Myocyte (in vitro differentiated cells): ENCODE measurements around the gene ZNF92. TPM values are rescaled to one million over a fixed set of nuclear protein-coding genes. Genes with fewer than 3 reads are reported as not detected.
"Not testable (repeated sequence)": the region's sequence is repeated elsewhere in the genome, so short reads cannot be mapped to it uniquely, and the experiment has no call there.

Experiments used
- DNase-seq: peaks from one replicate; pipeline ENCODE4 v3.0.0-alpha.2; 2012; ENCODE audit warnings: low read depth
- total RNA-seq: library from RNA; depleted of rRNA; stranded (reverse); fragments of >200 nt; gene quantifications from 2 replicates; pipeline ENCODE4 v1.2.3, GENCODE V29; 2014

Gene ZNF92
- total RNA-seq, 1 donor from 2014 or later, result 11.1 TPM

- not testable (repeated sequence) for DNase-seq
Observed at GRCh38 chr7:65423286-65423685, 49.6 kb downstream of the ZNF92 start.

- no peak for DNase-seq
Observed at GRCh38 chr7:65429642-65430343, 56.1 kb downstream of the ZNF92 start.

DNA sequence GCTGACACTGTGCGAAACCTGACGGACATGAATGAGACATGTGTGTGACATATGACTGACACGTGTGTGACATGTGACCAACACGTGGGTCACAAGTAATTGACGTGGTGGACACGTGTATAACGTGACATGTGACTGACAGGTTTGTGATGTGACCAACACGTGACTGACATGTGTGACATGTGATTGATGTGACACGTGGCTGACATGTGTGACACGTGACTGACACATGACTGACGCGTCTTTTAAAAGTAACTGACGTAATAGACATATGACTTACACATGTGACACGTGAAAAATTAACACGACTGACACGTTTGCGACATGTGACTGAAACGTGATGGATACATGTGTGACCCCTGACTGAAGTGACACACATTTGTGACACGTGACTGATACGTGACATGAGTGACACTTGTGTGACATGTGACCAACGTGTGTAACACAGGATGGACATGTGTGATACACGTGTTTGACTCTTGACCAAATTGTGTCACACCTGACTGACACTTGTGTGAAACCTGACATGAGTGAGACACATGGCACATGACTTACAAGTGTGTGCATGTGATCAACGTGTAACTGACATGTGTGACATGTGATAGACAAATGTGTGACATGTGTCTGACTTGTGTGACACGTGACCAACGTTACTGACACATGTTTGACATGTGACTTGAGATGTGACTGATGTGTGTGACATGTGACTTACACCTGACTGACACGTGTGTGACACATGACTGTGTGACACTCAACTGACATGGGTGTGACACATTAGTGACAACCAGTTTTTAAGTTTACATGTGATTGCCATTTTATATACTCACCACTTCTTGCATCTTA, 56.9 kb downstream of the ZNF92 start:
- DNase-seq, result no peak

DNA sequence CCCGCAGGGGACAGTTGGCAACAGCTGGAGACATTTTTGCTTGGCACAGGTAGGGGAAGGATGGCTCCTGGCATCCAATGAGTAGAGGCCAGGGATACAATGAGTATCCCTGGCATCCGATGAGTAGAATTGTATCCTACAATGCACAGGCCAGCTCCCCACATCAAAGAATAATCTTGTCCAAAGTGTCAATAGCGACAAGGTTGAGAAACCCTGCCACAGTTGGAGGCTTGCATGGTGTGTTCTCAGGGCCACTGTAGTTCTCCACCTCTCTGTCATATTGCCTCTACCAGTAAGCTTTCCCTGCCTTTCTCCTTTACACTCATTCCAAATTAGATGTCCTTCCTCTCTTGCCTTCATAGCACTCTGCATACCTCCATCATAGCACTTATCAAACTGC, 60.7 kb downstream of the ZNF92 start:
- DNase-seq, result no peak

- no peak for DNase-seq
Observed at GRCh38 chr7:65436163-65436562, 62.5 kb downstream of the ZNF92 start.

GRCh38 chr7:65438598-65438997, 64.9 kb downstream of the ZNF92 start:
- peak; percentile 57 for DNase-seq

DNA sequence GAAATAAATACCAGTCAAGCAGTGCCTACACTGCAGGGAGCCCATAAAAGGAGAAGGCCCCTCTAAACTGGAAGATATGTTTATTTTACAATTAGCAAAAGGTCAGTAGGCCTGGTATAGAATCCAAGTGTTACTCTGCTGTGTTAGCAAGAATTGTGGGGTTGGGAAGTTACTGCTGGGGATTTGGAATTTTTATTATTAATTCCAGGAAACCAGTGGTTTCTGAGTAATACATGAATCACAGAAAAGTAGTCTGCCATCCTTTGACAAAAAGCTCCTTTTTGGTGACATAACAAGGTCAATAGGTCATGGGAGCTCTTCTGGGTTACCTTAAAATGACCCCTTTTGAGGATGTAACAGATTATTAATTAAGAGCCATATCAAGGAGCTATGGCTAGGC, 67.4 kb downstream of the ZNF92 start:
- DNase-seq, result peak; percentile 36

GRCh38 chr7:65444205-65444842, 70.7 kb downstream of the ZNF92 start:
- no peak for DNase-seq

DNA sequence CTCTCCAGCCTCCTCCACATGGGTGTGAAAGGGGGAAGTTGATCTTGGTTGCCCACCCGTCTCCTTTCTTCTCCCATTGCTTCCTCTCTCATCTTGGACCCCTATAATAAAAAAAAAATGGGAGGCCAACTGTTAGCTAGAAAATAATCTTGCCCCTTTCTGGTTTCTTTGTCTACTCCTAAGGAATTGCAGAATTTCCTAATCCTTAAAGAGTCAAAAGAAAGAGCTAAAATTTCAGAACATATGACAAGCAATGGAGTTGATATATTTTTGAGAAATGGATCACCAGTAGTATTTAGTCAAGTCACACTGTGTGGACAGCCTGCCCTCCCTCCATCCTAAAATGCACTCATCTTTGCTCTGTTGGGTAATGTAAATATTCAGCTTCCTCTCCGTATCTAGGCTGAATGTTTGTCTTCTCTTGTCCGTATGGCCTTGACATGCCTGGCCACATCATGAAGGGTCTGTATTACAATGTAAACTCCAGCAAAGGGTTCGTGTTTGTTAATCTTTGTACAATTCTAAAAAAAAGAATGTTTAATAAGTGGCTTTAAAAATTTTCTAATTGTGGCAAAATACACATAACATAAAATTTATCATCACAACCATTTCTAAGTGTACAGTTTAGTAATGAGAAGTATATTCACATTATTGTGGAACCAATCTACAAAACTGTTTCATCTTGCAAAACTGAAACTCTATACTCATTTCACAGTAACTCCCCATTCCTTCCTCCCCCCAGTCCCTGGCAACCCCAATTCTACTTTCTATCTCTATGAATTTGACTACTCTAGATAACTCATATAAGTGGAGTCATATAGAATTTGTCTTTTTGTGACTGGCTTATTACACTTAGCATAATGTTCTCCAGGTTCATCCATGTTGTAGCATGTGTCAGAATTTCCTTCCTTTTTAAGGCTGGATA, 71.5 kb downstream of the ZNF92 start:
- no peak for DNase-seq

- peak; percentile 23 for DNase-seq
Observed at GRCh38 chr7:65447041-65447440, 73.4 kb downstream of the ZNF92 start.

GRCh38 chr7:65448816-65449504, 75.3 kb downstream of the ZNF92 start:
- peak; percentile 52 for DNase-seq

GRCh38 chr7:65449505-65449852, 75.8 kb downstream of the ZNF92 start:
- no peak for DNase-seq
